Bronchial epithelial cell (primary cell): ENCODE data around the gene FARSA. TPM values are rescaled to one million over a fixed set of nuclear protein-coding genes. Genes with fewer than 3 reads are reported as not detected.
"Not testable (repeated sequence)": the region's sequence is repeated elsewhere in the genome, so short reads cannot be mapped to it uniquely, and the experiment has no call there.

ENCODE experiments used
- DNase-seq: peaks from one replicate; pipeline ENCODE4 v3.0.0-alpha.2; 2010; ENCODE audit warnings: low read depth
- FAIRE-seq: peaks from 2 replicates; lab custom pipeline; 2011; peaks lifted over from hg19 to GRCh38; lab: Jason Lieb, UNC
- H3K27me3 ChIP-seq: 2 replicates; pipeline ENCODE4 v1.5.1; 2011; ENCODE audit warnings: low read length; ENCODE audit not compliant: control insufficient read depth, insufficient read depth
- H3K36me3 ChIP-seq: 2 replicates; pipeline ENCODE4 v1.5.1; 2011; ENCODE audit warnings: low read length; ENCODE audit not compliant: control insufficient read depth, insufficient read depth
- H3K4me3 ChIP-seq: 2 replicates; pipeline ENCODE4 v1.5.1; 2011; ENCODE audit warnings: mild to moderate bottlenecking, low read depth, low read length, control low read depth
- total RNA-seq: library from RNA; depleted of rRNA; stranded (reverse); fragments of >200 nt; gene quantifications from 2 replicates; pipeline ENCODE4 v1.2.1, GENCODE V29; 2014
- TF ChIP-seq, protein P1 (sequence below): IDR thresholded peaks from 2 replicates; pipeline ENCODE4 v1.5.1; 2011; ENCODE audit warnings: mild to moderate bottlenecking, moderate library complexity, low read length, control low read depth, inconsistent platforms; ENCODE audit not compliant: insufficient read depth, severe bottlenecking

FARSA gene
- total RNA-seq, 1 donor from 2014 or later: 55.5 TPM

DNA sequence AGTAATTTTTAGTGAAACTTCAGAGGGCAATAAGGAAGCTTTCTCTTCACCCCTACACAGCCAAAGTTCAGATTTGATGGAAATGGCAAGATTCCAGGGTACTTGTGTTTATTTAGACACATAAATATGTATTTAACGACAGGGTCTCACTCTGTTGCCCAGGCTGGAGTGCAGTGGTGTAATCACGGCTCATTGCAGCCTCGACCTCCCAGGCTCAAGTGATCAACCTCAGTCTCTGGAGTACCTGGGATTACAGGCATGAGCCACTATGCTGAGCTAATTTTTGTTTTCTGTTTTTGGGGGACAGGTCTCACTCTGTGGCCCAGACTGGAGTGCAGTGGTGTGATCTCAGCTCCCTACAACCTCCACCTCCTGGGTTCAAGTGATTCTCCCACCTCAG, 12.5 kb downstream of the FARSA start:
- no peaks in the 10 kb centered on the region for H3K27me3 ChIP-seq
- FAIRE-seq (no peak), DNase-seq (no peak)
- no peak overlapping the region for H3K4me3 ChIP-seq
- TF ChIP-seq, protein P1, sequence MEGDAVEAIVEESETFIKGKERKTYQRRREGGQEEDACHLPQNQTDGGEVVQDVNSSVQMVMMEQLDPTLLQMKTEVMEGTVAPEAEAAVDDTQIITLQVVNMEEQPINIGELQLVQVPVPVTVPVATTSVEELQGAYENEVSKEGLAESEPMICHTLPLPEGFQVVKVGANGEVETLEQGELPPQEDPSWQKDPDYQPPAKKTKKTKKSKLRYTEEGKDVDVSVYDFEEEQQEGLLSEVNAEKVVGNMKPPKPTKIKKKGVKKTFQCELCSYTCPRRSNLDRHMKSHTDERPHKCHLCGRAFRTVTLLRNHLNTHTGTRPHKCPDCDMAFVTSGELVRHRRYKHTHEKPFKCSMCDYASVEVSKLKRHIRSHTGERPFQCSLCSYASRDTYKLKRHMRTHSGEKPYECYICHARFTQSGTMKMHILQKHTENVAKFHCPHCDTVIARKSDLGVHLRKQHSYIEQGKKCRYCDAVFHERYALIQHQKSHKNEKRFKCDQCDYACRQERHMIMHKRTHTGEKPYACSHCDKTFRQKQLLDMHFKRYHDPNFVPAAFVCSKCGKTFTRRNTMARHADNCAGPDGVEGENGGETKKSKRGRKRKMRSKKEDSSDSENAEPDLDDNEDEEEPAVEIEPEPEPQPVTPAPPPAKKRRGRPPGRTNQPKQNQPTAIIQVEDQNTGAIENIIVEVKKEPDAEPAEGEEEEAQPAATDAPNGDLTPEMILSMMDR: no peak
- H3K36me3 ChIP-seq: peaks cover 18% of the 10 kb centered on the region

DNA sequence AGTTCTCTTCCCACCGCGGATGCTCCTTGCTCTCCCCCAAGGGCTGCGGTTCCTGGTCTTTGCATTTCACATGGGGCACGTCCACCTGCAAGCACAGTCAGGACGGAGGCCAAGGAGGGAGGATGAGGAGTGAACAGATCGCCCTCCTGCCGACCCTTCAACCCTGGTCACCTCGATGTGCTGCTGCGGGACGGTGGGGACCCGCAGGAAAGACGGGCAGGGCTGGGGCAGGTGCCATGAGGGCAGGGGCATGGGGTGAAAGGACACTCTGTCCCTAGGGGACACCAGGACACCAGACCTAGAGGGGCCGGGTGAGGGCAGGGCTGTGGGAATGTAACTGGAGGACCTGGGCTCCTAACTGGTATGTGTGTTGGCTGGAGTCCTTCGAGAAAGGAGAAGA, 15.3 kb downstream of the FARSA start:
- H3K36me3 ChIP-seq: peaks cover 5% of the 10 kb centered on the region
- no peaks in the 10 kb centered on the region for H3K27me3 ChIP-seq
- TF ChIP-seq, protein P1: no peak
- no peak for FAIRE-seq
- DNase-seq: no peak
- no peak overlapping the region for H3K4me3 ChIP-seq

DNA sequence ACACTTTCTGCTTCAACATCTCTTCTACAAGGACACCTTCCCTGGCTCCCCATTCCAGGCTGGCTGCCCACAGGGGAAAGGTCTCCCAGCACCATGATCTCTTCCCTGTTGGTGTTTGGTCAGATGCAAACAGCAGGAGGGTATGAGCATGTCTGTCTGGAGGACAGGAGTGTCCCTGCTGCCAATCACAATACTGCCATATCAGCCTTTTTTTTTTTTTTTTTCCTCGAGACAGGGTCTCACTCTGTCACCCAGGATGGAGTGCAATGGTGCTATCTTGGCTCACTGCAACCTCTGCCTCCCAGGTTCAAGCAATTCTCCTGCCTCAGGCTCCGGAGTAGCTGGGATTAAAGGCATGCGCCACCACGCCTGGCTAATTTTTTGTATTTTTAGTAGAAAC, 17.7 kb downstream of the FARSA start:
- not testable (repeated sequence) for DNase-seq, FAIRE-seq, H3K27me3 ChIP-seq, H3K4me3 ChIP-seq, H3K36me3 ChIP-seq

DNA sequence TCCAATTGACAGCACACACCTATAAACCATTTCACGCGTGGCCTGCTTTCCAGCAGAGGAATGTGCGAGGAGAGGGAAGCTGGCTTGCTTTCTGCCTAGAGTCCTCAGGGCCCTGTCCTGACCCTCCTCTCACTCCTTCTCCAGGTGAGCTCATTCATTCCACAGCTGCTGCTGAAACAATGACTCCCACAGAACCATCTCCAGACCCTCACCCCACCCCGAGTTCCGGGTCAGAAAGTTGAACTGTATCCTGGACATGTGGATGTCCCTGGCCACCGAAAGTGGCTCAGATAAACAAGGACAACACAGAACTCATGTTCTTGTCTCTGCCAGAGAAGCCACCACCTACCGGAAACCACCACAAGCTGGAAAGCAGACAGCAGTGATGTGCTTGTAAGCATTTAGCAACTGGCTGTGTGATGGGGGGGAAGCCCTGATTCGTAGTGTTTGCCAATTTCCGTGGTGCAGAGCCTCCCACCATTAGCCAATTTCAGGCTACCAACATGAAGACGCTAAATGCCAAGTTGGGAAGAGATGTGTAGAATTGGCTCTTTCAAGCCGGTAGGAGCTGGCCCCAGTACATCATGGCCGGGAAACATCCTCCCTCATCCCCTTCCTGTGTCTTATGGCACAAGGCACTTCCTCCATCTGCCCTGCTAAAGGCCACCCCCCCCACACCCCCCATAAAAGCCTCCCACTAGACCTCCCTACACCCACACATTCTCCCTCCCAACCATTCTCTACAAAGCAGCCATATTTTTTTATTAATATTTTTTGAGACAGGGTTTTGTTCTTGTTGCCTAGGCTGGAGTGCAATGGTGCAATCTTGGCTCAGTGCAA, 19.4 kb downstream of the FARSA start:
- TF ChIP-seq, protein P1: no peak
- Histone ChIP-seq H3K27me3 (no peaks in the 10 kb centered on the region), H3K36me3 (no peaks in the 10 kb centered on the region), H3K4me3 (no peak overlapping the region)
- no peak for DNase-seq
- FAIRE-seq: no peak

DNA sequence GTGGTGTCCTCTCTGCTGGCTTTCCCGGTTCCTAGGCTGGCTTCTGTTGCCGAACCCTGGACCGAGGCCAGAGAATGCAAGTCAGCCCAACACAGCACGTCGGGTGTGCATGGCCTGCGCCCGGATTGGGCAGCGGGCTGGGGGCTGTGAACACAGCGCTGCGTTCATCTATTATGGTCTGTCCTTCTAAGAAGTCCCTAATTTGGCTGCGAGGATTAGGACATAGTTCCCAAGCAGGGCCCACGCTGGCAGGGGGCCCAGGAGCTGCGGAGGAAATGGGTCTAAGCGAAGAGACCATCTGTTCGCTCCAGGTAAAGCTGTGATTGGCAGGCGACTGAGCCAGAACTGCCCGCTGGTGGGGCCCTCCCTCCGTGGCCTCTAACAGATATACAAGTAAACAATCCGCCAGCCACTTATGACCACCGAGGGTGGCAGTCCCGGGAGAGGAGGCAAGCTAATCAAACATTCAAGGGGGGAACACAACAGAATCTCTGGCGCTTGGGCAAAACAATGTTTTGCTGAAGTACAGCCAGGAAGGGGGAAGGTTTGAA, 20.4 kb downstream of the FARSA start:
- Histone ChIP-seq H3K36me3 (no peaks in the 10 kb centered on the region), H3K4me3 (no peak overlapping the region), H3K27me3 (no peaks in the 10 kb centered on the region)
- no peak for FAIRE-seq
- no peak for DNase-seq
- TF ChIP-seq, protein P1: no peak

DNA sequence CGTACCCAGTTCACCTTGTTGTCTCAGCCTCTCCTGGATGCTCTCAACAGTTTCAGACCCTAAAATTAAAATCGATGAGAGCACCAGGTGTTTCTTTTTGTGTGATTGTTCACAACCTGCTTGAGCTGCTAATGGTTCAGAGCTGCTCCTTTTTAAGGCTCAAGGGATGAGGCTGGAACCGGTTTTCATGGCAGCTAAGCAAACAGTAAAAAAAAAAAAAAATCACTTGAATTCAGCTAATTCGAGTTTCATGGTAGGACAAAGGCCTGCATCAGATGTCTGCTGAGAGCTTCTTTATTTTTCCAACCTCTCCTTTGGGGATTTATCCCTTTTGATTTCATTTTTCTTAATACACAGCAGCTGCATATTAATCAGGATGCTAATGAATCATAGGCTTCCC, 20.9 kb downstream of the FARSA start:
- no peaks in the 10 kb centered on the region for H3K27me3 ChIP-seq
- H3K4me3 ChIP-seq: no peak overlapping the region
- no peak for FAIRE-seq
- H3K36me3 ChIP-seq: no peaks in the 10 kb centered on the region
- no peak for DNase-seq
- TF ChIP-seq, protein P1: no peak
